Endothelial cell (in vitro differentiated cells): ENCODE data around the gene ESR1. TPM values are rescaled to one million over a fixed set of nuclear protein-coding genes. Genes with fewer than 3 reads are reported as not detected.
"Not testable (repeated sequence)": the region's sequence is repeated elsewhere in the genome, so short reads cannot be mapped to it uniquely, and the experiment has no call there.

Source experiments
- DNase-seq: peaks from one replicate; pipeline ENCODE4 v3.0.0; 2021; ENCODE audit warnings: low spot score
- H3K27ac Mint-ChIP-seq: one replicate; pipeline ENCODE4 v1.8.0; 2021; ENCODE audit warnings: mixed read lengths, inconsistent platforms; ENCODE audit not compliant: unreplicated experiment
- H3K27me3 Mint-ChIP-seq: one replicate; pipeline ENCODE4 v1.8.0; 2021; ENCODE audit warnings: mild to moderate bottlenecking, moderate library complexity, mixed read lengths, inconsistent platforms; ENCODE audit not compliant: unreplicated experiment
- H3K36me3 Mint-ChIP-seq: one replicate; pipeline ENCODE4 v1.8.0; 2021; ENCODE audit warnings: mild to moderate bottlenecking, low read depth, mixed read lengths, inconsistent platforms; ENCODE audit not compliant: unreplicated experiment
- H3K4me1 Mint-ChIP-seq: one replicate; pipeline ENCODE4 v1.8.0; 2021; ENCODE audit warnings: mild to moderate bottlenecking, mixed read lengths, inconsistent platforms; ENCODE audit not compliant: unreplicated experiment
- H3K4me3 Mint-ChIP-seq: one replicate; pipeline ENCODE4 v1.8.0; 2021; ENCODE audit warnings: mild to moderate bottlenecking, mixed read lengths, inconsistent platforms; ENCODE audit not compliant: unreplicated experiment
- H3K9me3 Mint-ChIP-seq: one replicate; pipeline ENCODE4 v1.8.0; 2021; ENCODE audit warnings: mixed read lengths, inconsistent platforms; ENCODE audit not compliant: unreplicated experiment
- CTCF ChIP-seq: fragments of 200-600 bp; sonication (generic); IDR thresholded peaks from one replicate; pipeline ENCODE4 v1.5.0; 2021; ENCODE audit warnings: antibody characterized with exemption; ENCODE audit not compliant: unreplicated experiment
- total RNA-seq: library from RNA; stranded (reverse); fragmentation: NEBNext Ultra II Directional; extraction: Animal tissue kit (Norgen Biotek cat#: 25700); gene quantifications from one replicate; pipeline ENCODE4 v1.2.1, GENCODE V29; 2021; ENCODE audit not compliant: unreplicated experiment

The ESR1 gene
- total RNA-seq, 1 donor from 2014 or later, result 0.05 TPM

- TF ChIP-seq CTCF, result no peak
- H3K4me1 Mint-ChIP-seq, result no peaks in the 10 kb centered on the region
- no peak overlapping the region for H3K4me3 Mint-ChIP-seq
- DNase-seq, result no peak
- H3K36me3 Mint-ChIP-seq, result no peaks in the 10 kb centered on the region
- H3K27me3 Mint-ChIP-seq, result peaks cover 2% of the 10 kb centered on the region
- H3K27ac Mint-ChIP-seq, result no peak overlapping the region
- no peaks in the 10 kb centered on the region for H3K9me3 Mint-ChIP-seq
These were observed 211.4 kb downstream of the ESR1 start for GRCh38 chr6:152018876-152019275.

- no peak for TF ChIP-seq CTCF
- DNase-seq, result no peak
- Mint-ChIP-seq H3K36me3 (no peaks in the 10 kb centered on the region), H3K9me3 (no peaks in the 10 kb centered on the region), H3K4me3 (no peak overlapping the region), H3K27ac (no peak overlapping the region), H3K4me1 (no peaks in the 10 kb centered on the region), H3K27me3 (peaks cover 2% of the 10 kb centered on the region)
These were observed 214.8 kb downstream of the ESR1 start for GRCh38 chr6:152022303-152022702.

GRCh38 chr6:152023613-152024012, 216.1 kb downstream of the ESR1 start:
- TF ChIP-seq CTCF, result no peak
- H3K4me3 Mint-ChIP-seq, result no peak overlapping the region
- H3K27ac Mint-ChIP-seq, result no peak overlapping the region
- no peak for DNase-seq
- no peaks in the 10 kb centered on the region for H3K4me1 Mint-ChIP-seq
- peaks cover 2% of the 10 kb centered on the region for H3K27me3 Mint-ChIP-seq
- H3K36me3 Mint-ChIP-seq, result no peaks in the 10 kb centered on the region
- H3K9me3 Mint-ChIP-seq, result no peaks in the 10 kb centered on the region

GRCh38 chr6:152026291-152026690, 218.8 kb downstream of the ESR1 start:
- H3K4me3 Mint-ChIP-seq, result no peak overlapping the region
- H3K27ac Mint-ChIP-seq, result no peak overlapping the region
- H3K36me3 Mint-ChIP-seq, result no peaks in the 10 kb centered on the region
- no peaks in the 10 kb centered on the region for H3K4me1 Mint-ChIP-seq
- no peaks in the 10 kb centered on the region for H3K27me3 Mint-ChIP-seq
- H3K9me3 Mint-ChIP-seq, result no peaks in the 10 kb centered on the region
- no peak for DNase-seq
- no peak for TF ChIP-seq CTCF

- H3K27ac Mint-ChIP-seq, DNase-seq, H3K4me1 Mint-ChIP-seq, H3K27me3 Mint-ChIP-seq, H3K36me3 Mint-ChIP-seq, H3K4me3 Mint-ChIP-seq, H3K9me3 Mint-ChIP-seq: not testable (repeated sequence)
These were observed 219.3 kb downstream of the ESR1 start for GRCh38 chr6:152026744-152027143.

- not testable (repeated sequence) for H3K27me3 Mint-ChIP-seq, H3K4me3 Mint-ChIP-seq, H3K9me3 Mint-ChIP-seq, DNase-seq, H3K27ac Mint-ChIP-seq, H3K36me3 Mint-ChIP-seq, H3K4me1 Mint-ChIP-seq
These were observed 226.3 kb downstream of the ESR1 start for GRCh38 chr6:152033765-152034164.
